Retinal pigment epithelial cell (primary cell): Measurements from ENCODE around the gene PTGS1.

ENCODE experiments used
- DNase-seq: peaks from one replicate; pipeline ENCODE4 v3.0.0-alpha.2; 2010; ENCODE audit warnings: low read depth
- H3K4me3 ChIP-seq: 2 replicates; pipeline ENCODE4 v1.5.1; 2011; ENCODE audit warnings: mild to moderate bottlenecking, low read length, control low read depth, moderate library complexity
- TF ChIP-seq, protein P1 (sequence below): conservative IDR thresholded peaks from 2 replicates; pipeline ENCODE4 v1.5.1; 2011; ENCODE audit warnings: low read depth, low read length, control low read depth, inconsistent platforms

Gene PTGS1

DNA sequence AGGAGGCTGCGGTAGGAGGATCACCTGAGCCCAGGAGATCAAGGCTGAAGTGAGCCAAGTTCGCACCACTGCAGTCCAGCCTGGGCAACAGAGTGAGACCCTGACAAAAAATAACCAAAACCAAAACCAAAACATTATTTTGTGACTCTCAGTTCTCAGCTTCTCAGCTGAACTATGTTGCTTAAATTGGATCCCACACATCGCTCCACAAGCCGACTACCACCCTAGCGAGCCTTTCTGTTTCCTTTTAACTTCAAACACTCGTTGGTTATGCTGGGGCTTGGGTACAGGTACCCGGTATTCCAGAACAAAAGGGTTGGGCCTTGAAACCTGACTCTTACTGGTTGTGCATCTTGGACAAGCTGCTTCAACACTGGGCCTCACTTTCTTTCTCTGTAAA is 3.8 kb upstream of the PTGS1 start:
- DNase-seq = no peak
- no peak overlapping the region for H3K4me3 ChIP-seq
- TF ChIP-seq, protein P1, sequence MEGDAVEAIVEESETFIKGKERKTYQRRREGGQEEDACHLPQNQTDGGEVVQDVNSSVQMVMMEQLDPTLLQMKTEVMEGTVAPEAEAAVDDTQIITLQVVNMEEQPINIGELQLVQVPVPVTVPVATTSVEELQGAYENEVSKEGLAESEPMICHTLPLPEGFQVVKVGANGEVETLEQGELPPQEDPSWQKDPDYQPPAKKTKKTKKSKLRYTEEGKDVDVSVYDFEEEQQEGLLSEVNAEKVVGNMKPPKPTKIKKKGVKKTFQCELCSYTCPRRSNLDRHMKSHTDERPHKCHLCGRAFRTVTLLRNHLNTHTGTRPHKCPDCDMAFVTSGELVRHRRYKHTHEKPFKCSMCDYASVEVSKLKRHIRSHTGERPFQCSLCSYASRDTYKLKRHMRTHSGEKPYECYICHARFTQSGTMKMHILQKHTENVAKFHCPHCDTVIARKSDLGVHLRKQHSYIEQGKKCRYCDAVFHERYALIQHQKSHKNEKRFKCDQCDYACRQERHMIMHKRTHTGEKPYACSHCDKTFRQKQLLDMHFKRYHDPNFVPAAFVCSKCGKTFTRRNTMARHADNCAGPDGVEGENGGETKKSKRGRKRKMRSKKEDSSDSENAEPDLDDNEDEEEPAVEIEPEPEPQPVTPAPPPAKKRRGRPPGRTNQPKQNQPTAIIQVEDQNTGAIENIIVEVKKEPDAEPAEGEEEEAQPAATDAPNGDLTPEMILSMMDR = no peak

DNA sequence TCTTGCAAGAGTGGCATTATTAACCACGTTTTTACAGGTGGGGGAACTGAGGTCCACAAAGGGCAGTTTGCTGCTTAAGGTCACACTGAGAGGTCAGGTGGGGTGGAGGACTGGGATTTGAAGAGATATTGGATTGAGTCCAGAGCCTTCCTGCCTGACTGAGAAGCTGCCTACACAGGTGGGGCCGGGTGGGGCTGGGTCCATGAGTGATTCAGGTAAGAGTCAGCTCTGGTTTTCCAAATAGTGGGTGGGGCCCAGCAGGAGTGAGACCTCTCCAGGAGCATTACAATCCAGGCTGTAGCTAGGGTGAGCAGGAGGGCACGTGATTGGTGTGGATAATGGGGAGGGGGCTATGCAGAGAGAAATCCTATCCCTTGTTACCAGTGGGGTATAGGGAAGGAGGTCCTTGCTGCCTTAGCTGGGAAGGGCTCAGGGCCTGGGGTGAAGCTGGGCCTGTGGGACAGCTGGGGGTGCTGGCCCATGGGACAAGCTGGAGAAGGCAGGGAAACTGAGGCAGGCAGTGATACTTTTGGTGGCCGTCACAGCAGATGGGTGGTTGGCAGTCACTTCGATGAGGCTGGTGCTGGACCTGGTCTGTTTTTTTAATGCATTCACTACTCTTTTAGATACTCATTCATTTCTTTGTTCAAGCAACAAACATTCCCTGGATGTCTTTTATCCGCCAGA is 2.9 kb upstream of the PTGS1 start:
- H3K4me3 ChIP-seq = no peak overlapping the region
- DNase-seq = no peak
- TF ChIP-seq, protein P1 = no peak

DNA sequence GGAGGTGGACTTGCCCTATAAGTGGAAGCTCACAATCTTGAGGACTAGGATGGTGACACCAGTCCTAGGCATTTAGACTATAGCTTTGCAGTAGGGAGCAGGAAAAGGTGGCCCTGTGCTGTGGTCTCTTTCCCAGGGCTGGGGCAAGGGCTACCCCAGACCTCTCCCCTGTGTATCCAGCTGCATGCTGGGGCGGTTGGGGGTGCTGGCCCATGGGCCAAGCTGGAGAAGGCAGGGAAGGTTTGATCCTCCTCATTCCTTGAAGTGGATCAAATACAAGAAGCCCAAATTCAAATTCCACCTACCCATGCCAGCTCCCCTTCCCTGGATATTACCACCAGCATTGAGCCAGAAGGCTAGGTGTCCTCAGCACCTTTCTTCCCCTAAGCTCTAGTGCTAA is 2.2 kb upstream of the PTGS1 start:
- H3K4me3 ChIP-seq = no peak overlapping the region
- DNase-seq = no peak
- TF ChIP-seq, protein P1 = no peak

DNA sequence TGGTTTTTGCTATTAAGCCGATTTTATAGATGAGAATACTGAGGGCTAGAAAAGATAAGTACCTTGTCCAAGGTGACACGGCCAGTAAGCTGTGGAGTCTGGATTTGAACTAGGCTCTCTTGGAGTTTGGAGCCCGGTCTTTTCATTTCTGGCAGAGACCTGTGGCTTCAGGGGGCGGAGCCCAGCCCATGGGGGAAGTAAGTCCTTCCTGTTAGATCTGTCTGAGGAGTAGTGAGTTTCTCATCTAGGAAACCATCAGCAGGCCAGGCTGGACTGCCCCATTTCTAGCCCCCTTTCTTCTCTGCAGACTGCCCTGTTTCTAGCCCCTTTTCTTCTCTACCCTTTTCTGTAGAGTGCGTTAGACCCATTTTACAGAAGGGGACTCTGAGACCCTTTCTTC is 521 bp upstream of the PTGS1 start:
- TF ChIP-seq, protein P1 = no peak
- H3K4me3 ChIP-seq = peak overlapping the region; percentile 8
- no peak for DNase-seq

DNA sequence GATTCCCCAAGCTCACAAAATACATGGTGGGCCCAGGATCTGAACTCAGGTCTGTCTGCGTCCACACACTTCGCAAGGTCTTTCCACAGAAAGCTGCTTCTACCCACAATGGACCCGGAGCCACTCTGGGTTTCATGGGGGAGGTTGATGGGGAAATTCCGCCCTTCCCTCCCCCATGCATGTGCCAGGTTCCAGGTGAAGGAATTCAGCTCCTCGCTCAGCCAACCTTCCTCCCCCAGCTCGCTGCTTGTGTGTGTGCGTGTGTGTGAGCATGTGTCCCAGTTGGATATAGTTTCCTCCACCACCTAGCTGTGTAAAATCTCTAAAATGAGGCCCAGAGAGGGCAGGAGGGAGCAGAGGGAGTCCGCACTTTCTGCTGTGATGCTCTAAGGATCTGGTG is 1.0 kb downstream of the PTGS1 start:
- no peak for DNase-seq
- H3K4me3 ChIP-seq = no peak overlapping the region
- TF ChIP-seq, protein P1 = no peak

DNA sequence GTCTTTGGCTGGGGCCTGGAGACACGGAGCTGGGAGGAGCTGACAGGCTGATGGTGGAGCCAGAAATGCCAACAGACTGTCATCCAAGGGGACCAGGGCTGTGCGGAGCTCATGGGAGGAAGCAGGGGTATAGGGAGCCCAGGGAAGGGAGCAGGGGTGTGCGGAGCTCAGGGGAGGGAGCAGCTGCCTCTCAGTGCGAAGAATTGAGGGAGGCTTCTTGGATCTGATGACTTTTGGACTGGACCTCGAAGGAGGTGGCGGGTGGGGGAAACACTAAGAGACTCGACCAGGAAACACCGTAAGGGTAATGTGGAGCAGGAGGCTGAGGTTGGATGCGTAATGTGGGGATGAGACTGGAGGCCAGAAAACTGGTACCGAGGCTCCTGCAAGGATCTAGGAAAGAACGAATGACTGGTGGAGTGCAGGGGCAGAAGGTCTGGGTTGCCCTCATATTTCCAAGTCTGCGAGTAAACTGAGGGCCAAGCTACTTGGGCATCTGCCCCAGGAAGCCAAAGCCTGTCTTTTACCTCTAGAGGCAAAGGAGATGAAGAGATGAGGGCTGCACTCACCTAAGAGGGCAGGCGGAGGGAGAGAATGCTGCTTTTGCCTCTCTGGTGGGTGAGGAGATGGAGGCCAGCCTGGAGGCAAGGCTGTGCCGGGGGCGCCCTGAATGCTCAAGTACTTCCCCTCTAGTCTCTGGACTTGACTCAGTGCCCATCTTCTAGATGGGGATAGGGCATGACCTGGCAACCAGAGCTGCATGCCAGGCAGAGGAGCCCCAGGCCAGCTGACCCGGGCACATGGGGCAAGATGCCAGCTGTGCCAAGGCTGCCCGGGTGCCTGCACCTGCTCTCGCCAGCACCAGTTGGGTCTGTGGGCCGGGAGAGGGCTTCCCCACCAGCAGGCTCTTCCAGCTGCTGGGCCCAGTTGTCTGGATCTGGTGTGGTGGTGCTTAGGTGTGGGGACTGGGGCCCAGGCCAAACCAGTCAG is 2.3 kb downstream of the PTGS1 start:
- no peak overlapping the region for H3K4me3 ChIP-seq
- no peak for DNase-seq
- TF ChIP-seq, protein P1 = no peak
